ENCODE measurements around the gene TIAM1.

- no peak for TF ChIP-seq CTCF (IDR thresholded peaks at IDR 0.05)
- TF ChIP-seq POLR2A (IDR thresholded peaks at IDR 0.05), result no peak
Observed at GRCh38 chr21:31201144-31201543, 142.9 kb downstream of the TIAM1 start.

Measured in adrenal gland (tissue), 5 donors.